GM12878 (cell line): ENCODE results near the gene KLF12.

Experiments used
- BRCA1 ChIP-seq: IDR thresholded peaks from 2 replicates; pipeline ENCODE4 v1.6.1; 2011; ENCODE audit warnings: low read depth, low read length, improper control_type of control experiment
- CBX5 ChIP-seq: sonication (generic); IDR thresholded peaks from 2 replicates; pipeline ENCODE4 v1.6.1; 2016; ENCODE audit warnings: low read depth, moderate library complexity, mild to moderate bottlenecking, inconsistent platforms
- EP300 ChIP-seq, 2 experiments: fragments of 150-350 bp in 1 of 2; IDR thresholded peaks; 2 replicates each; pipeline ENCODE4 v1.6.1; 2011 to 2012; ENCODE audit warnings: low read depth in 2 of 2, low read length in 2 of 2, borderline replicate concordance in 1 of 2, improper control_type of control experiment in 1 of 2, inconsistent platforms in 1 of 2; ENCODE audit not compliant: control insufficient read depth in 1 of 2
- LARP7 ChIP-seq: fragments of 450-650 bp; IDR thresholded peaks from 2 replicates; pipeline ENCODE4 v1.6.1; 2017; ENCODE audit warnings: mild to moderate bottlenecking
- MXI1 ChIP-seq: fragments of 150-350 bp; IDR thresholded peaks from 2 replicates; pipeline ENCODE4 v1.6.1; 2011; ENCODE audit warnings: low read depth, mild to moderate bottlenecking, inconsistent platforms, low read length, improper control_type of control experiment
- NFIC ChIP-seq: IDR thresholded peaks from 2 replicates; pipeline ENCODE4 v1.6.1; 2012; ENCODE audit warnings: low read depth, mild to moderate bottlenecking, inconsistent platforms, low read length, moderate library complexity
- POLR2A ChIP-seq: IDR thresholded peaks from 2 replicates; pipeline ENCODE4 v1.6.1; 2011; ENCODE audit warnings: low read depth, mild to moderate bottlenecking, low read length
- POLR2AphosphoS5 ChIP-seq: IDR thresholded peaks from 2 replicates; pipeline ENCODE4 v1.6.1; 2011; ENCODE audit warnings: mild to moderate bottlenecking, low read length, inconsistent platforms
- RFX5 ChIP-seq: IDR thresholded peaks from 2 replicates; pipeline ENCODE4 v1.6.1; 2011; ENCODE audit warnings: low read depth, low read length, improper control_type of control experiment
- SRF ChIP-seq, 2 experiments: IDR thresholded peaks; 2 replicates each; pipeline ENCODE4 v1.6.1; 2011; ENCODE audit warnings: low read depth in 2 of 2, low read length in 2 of 2, mild to moderate bottlenecking in 1 of 2, moderate library complexity in 1 of 2
- ZSCAN29 ChIP-seq: fragments of 450-650 bp; IDR thresholded peaks from 2 replicates; pipeline ENCODE4 v1.6.1; 2017; ENCODE audit warnings: mild to moderate bottlenecking, moderate library complexity
- TF ChIP-seq, protein P1 (sequence below), 3 experiments: IDR thresholded peaks in 2 of 3; conservative IDR thresholded peaks in 1 of 3; 2 replicates each; pipeline ENCODE4 v1.5.1; 2011; ENCODE audit warnings: low read depth in 3 of 3, low read length in 3 of 3, mild to moderate bottlenecking in 3 of 3, control low read depth in 2 of 3, moderate library complexity in 2 of 3, inconsistent platforms in 1 of 3, mixed read lengths in 1 of 3; ENCODE audit not compliant: control insufficient read depth in 2 of 3, insufficient read depth in 1 of 3; ENCODE audit errors: extremely low read depth in 1 of 3
- TF ChIP-seq, protein P2 (sequence below): fragments of 450-650 bp; formaldehyde crosslinking; IDR thresholded peaks from 2 replicates; pipeline ENCODE4 v1.4.0; 2020; ENCODE audit warnings: mild to moderate bottlenecking, moderate library complexity

DNA sequence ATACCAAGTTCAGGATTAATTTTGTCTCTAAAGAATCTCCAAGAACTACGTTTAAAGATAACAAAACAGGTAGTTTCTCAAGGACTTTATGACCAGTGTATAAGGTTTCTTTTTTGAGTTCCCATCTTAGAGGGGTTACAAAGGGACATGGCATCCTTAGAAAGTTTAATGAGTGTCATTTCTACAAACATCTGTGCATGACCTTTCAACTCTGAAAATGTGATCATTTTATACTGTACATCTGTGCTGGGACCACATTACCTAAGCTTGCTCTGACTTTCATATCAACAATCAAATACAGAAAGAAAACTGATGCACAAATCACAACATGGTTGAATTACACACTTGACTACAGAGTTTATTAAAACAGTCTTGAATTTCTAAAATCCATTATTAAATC lies 37.1 kb downstream of the KLF12 start:
- no peak for TF ChIP-seq MXI1
- no peak for TF ChIP-seq SRF (IDR thresholded peaks at IDR 0.05; ENCODE audit: low read depth in 2 of 2, low read length in 2 of 2)
- no peak for TF ChIP-seq POLR2A
- no peak for TF ChIP-seq EP300 (IDR thresholded peaks at IDR 0.05; ENCODE audit: borderline replicate concordance in 1 of 2, control insufficient read depth in 1 of 2, low read depth in 2 of 2, low read length in 2 of 2)
- TF ChIP-seq NFIC: no peak
- no peak for TF ChIP-seq LARP7
- TF ChIP-seq, protein P1, sequence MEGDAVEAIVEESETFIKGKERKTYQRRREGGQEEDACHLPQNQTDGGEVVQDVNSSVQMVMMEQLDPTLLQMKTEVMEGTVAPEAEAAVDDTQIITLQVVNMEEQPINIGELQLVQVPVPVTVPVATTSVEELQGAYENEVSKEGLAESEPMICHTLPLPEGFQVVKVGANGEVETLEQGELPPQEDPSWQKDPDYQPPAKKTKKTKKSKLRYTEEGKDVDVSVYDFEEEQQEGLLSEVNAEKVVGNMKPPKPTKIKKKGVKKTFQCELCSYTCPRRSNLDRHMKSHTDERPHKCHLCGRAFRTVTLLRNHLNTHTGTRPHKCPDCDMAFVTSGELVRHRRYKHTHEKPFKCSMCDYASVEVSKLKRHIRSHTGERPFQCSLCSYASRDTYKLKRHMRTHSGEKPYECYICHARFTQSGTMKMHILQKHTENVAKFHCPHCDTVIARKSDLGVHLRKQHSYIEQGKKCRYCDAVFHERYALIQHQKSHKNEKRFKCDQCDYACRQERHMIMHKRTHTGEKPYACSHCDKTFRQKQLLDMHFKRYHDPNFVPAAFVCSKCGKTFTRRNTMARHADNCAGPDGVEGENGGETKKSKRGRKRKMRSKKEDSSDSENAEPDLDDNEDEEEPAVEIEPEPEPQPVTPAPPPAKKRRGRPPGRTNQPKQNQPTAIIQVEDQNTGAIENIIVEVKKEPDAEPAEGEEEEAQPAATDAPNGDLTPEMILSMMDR (IDR thresholded peaks at IDR 0.05 in 2 of 3, conservative IDR thresholded peaks at IDR 0.05 in 1 of 3; ENCODE audit: control insufficient read depth in 2 of 3, extremely low read depth in 1 of 3, insufficient read depth in 1 of 3, low read depth in 3 of 3, low read length in 3 of 3): no peak
- no peak for TF ChIP-seq RFX5
- no peak for TF ChIP-seq ZSCAN29
- TF ChIP-seq CBX5: no peak
- TF ChIP-seq BRCA1: no peak
- TF ChIP-seq, protein P2, sequence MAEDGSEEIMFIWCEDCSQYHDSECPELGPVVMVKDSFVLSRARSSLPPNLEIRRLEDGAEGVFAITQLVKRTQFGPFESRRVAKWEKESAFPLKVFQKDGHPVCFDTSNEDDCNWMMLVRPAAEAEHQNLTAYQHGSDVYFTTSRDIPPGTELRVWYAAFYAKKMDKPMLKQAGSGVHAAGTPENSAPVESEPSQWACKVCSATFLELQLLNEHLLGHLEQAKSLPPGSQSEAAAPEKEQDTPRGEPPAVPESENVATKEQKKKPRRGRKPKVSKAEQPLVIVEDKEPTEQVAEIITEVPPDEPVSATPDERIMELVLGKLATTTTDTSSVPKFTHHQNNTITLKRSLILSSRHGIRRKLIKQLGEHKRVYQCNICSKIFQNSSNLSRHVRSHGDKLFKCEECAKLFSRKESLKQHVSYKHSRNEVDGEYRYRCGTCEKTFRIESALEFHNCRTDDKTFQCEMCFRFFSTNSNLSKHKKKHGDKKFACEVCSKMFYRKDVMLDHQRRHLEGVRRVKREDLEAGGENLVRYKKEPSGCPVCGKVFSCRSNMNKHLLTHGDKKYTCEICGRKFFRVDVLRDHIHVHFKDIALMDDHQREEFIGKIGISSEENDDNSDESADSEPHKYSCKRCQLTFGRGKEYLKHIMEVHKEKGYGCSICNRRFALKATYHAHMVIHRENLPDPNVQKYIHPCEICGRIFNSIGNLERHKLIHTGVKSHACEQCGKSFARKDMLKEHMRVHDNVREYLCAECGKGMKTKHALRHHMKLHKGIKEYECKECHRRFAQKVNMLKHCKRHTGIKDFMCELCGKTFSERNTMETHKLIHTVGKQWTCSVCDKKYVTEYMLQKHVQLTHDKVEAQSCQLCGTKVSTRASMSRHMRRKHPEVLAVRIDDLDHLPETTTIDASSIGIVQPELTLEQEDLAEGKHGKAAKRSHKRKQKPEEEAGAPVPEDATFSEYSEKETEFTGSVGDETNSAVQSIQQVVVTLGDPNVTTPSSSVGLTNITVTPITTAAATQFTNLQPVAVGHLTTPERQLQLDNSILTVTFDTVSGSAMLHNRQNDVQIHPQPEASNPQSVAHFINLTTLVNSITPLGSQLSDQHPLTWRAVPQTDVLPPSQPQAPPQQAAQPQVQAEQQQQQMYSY: no peak
- no peak for TF ChIP-seq POLR2AphosphoS5
